Stimulated activated CD4-positive, alpha-beta T cell treated with anti-CD3 and anti-CD28 coated beads, TNF-alpha, amount 100 ng/mL, for 48 hours (primary cell): ENCODE results near the gene RNF151.

Source experiments
- DNase-seq, 3 donors: peaks; one replicate each; pipeline ENCODE4 v3.0.0-alpha.2; 2020; ENCODE audit warnings: low read depth in 3 of 3

The RNF151 gene

GRCh38 chr16:1976951-1977874, 10.6 kb downstream of the RNF151 start:
- DNase-seq, result no peak

GRCh38 chr16:1977875-1978268, 11.2 kb downstream of the RNF151 start:
- DNase-seq, result no peak

GRCh38 chr16:1978476-1979120, 11.9 kb downstream of the RNF151 start:
- no peak for DNase-seq

- no peak for DNase-seq
Observed at GRCh38 chr16:1979271-1980029, 12.8 kb downstream of the RNF151 start.

GRCh38 chr16:1980030-1980769, 13.5 kb downstream of the RNF151 start:
- DNase-seq, result no peak

GRCh38 chr16:1980770-1981087, 14.1 kb downstream of the RNF151 start:
- no peak for DNase-seq

- DNase-seq, result no peak
Observed at GRCh38 chr16:1981398-1981836, 14.8 kb downstream of the RNF151 start, which contains the start of gene NOXO1. NOXO1 (minus strand) TSS chr16:1981469; CDS start chr16:1981179, 290 bp downstream.

GRCh38 chr16:1982013-1982433, 15.4 kb downstream of the RNF151 start:
- DNase-seq, result no peak

- no peak for DNase-seq
Observed at GRCh38 chr16:1982991-1983543, 16.4 kb downstream of the RNF151 start.

- DNase-seq, result peak in 2 of 3 donors; percentile 66 to 67
Observed at GRCh38 chr16:1983544-1984346, 17.1 kb downstream of the RNF151 start, which contains the start of gene GFER. GFER (plus strand) TSS chr16:1984193; CDS start chr16:1984219, 26 bp downstream.

- DNase-seq, result no peak
Observed at GRCh38 chr16:1984347-1985225, 17.9 kb downstream of the RNF151 start.

- no peak for DNase-seq
Observed at GRCh38 chr16:1985466-1986150, 19.0 kb downstream of the RNF151 start.

GRCh38 chr16:1987198-1987597, 20.5 kb downstream of the RNF151 start:
- no peak for DNase-seq

- DNase-seq, result no peak
Observed at GRCh38 chr16:1989209-1990100, 22.8 kb downstream of the RNF151 start, which contains the start of gene SYNGR3. SYNGR3 (plus strand) TSS chr16:1989970; CDS start chr16:1990103, 133 bp downstream.

- no peak for DNase-seq
Observed at GRCh38 chr16:1990101-1990350, 23.4 kb downstream of the RNF151 start.

- DNase-seq, result no peak
Observed at GRCh38 chr16:1990351-1991134, 23.9 kb downstream of the RNF151 start.

- DNase-seq, result no peak
Observed at GRCh38 chr16:1991135-1991551, 24.5 kb downstream of the RNF151 start.
